Muscle of arm (tissue), 14 donors: Measurements from ENCODE around the gene OOSP1. TPM values are rescaled to one million over a fixed set of nuclear protein-coding genes. Genes with fewer than 3 reads are reported as not detected.
"Not testable (repeated sequence)": the region's sequence is repeated elsewhere in the genome, so short reads cannot be mapped to it uniquely, and the experiment has no call there.

Experiments used
- DNase-seq: peaks from one replicate; pipeline ENCODE4 v3.0.0-alpha.2; 2013
- long read RNA-seq, 11 donors: transcript quantifications; one replicate each; lab custom pipeline, GENCODE V29; 2026
- polyA plus RNA-seq, 12 donors: library from polyadenylated mRNA; unstranded; fragments of 120-200 nt; gene quantifications; one replicate each; pipeline ENCODE4 v1.2.1, GENCODE V29; 2013; ENCODE audit not compliant: insufficient read length in 12 of 12

Gene OOSP1
- polyA plus RNA-seq: not detected
- long read RNA-seq, donor 1: 0 reads
- long read RNA-seq, donor 2: 0 reads
- long read RNA-seq, donor 3: 0 reads
- long read RNA-seq, donor 4: 0 reads
- long read RNA-seq, donor 5: 0 reads
- long read RNA-seq, donor 6: 0 reads
- long read RNA-seq, donor 7: 0 reads
- long read RNA-seq, donor 8: 0 reads
- long read RNA-seq, donor 9: 0 reads
- long read RNA-seq, donor 10: 0 reads
- long read RNA-seq, donor 11: 0 reads

GRCh38 chr11:59938132-59938531 is at the start of gene OOSP1:
OOSP1 (plus strand) TSS chr11:59938432; CDS start chr11:59938455, 23 bp downstream.
- DNase-seq: no peak

- DNase-seq: no peak
These were observed 46.5 kb upstream of the OOSP1 start for GRCh38 chr11:59891781-59892181.

GRCh38 chr11:59894616-59895015 is 43.6 kb upstream of the OOSP1 start:
- DNase-seq: no peak

- DNase-seq: no peak
These were observed 40.2 kb upstream of the OOSP1 start for GRCh38 chr11:59898046-59898445.

- no peak for DNase-seq
These were observed 39.6 kb upstream of the OOSP1 start for GRCh38 chr11:59898650-59899049.

DNA sequence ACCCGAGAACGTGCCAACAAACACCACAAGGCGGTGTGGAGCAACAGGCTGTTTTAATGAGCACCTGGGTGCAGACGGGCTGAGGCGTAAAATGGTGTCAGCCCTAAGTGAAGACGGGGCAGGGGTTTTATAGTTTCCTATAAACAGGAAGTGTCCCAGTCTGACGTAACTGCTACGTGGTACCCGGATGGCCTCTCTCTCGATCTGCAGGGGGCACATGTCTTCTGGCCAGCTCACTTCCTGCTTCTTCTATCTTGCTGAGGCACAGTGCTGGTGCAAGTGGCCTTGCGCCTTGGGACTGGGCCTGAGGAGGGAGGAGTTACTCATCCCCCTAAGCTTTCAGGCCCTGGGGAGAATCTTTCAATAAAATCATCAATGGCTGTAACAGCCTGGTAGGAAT is 38.7 kb upstream of the OOSP1 start:
- no peak for DNase-seq

DNA sequence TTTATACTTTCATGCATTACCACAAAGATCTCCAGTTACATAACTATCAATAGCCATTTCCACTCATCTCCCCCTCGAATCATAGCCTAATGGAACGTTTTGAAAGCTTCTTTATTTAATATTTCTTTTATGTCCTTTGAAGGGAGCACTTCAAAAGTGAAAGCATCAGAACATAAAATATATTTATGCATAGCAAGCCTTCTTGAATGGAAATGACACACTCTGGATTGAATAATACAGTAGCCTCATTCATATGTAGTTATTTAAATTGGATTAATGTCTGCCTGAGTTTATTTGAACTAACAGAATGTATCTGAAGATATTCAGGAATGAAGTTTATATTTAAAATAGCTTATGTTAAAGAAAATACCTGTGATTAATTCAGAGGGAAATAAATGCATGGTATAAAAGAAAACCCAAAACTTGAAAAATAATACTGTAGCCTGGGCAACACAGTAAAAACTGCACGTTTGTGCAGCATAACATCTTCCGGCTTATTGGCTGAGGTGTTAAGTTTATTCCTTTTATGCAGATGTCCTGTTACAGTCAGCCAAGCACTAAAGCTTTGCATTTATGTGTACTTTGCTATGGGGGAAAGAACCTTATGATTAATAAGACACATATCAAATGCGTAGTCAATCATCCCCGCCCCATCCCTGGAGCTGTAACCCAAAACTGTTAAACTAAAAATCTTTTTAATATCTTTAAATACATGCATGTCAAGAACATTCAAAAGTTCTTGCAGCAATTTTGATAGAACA is 37.7 kb upstream of the OOSP1 start:
- DNase-seq: no peak

DNA sequence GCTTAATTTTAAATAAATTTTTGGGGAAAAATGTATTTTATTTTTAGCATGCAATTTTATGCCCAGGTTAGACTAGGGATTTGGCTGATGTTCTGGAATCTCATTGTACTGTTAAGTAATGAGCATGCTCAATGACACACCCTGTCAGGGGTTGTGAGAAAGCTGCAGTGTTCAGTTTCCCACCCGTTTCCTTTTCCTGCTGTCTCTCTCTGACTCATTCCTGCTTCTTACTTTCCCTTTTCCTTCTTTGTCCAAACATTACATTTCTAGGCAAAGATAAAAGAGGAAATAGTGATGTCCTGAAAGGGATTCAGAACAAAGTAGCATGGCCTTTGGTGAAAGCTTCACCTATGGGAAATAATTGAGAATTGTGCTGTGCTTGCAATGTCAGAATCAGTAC is 36.9 kb upstream of the OOSP1 start:
- peak; percentile 2 for DNase-seq

DNA sequence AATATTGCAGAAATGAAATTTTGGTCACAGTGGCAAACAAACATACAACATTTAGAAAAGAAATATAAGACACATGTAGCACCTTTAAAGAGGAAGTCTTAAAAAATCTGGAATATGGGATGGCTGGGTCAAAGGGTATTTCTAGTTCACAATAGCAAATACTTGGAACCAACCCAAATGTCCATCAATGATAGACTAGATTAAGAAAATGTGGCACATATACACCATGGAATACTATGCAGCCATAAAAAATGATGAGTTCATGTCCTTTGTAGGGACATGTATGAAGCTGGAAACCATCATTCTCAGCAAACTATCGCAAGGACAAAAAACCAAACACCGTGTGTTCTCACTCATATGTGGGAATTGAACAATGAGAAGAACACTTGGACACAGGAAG is 34.7 kb upstream of the OOSP1 start:
- DNase-seq: not testable (repeated sequence)

GRCh38 chr11:59918480-59918879 is 19.8 kb upstream of the OOSP1 start:
- no peak for DNase-seq

DNA sequence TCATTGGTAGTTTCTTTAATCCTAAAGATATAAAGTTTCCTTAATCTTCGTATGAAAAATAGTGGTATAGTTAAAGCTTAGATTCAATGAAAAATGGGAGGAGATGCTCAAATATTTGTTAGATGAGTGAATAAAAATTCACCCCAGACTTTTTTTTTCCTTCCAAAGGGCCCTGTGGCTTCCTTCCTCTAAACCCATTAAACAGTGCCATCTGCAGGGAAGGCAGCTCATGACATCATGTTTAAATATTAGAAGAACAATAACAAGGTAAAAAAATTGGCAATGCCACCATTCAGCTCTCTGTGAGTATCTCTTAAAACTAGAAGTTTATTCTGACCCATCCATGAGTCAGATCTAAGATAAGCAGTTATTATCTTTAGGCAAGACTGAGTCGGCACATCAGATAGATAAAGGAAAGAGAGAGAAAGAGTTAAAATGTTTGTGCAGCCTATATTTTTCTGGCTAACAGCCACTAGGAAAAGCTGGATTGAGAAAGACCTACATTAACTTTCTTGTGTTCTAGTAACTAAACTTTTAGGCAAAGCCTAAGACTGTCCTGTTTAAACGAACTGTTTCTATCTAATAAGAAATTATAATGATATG is 19.1 kb upstream of the OOSP1 start:
- no peak for DNase-seq

DNA sequence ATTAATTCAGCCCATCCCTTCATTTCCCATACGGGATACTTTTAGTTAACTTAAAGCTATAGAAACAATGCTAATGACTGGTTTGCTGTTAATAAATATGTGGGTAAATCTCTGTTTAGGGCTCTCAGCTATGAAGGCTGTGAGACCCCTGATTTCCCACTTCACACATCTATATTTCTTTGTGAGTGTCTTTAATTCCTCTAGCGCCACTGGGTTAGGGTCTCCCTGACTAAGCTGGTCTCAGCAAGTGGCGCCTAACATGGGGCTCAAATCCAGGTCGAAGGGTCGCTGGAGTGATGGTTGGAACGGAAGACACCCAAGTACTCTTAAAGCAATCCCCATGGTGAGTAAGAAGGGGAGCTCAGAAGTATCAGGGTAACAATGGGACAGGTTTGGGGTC is 14.4 kb upstream of the OOSP1 start:
- no peak for DNase-seq

DNA sequence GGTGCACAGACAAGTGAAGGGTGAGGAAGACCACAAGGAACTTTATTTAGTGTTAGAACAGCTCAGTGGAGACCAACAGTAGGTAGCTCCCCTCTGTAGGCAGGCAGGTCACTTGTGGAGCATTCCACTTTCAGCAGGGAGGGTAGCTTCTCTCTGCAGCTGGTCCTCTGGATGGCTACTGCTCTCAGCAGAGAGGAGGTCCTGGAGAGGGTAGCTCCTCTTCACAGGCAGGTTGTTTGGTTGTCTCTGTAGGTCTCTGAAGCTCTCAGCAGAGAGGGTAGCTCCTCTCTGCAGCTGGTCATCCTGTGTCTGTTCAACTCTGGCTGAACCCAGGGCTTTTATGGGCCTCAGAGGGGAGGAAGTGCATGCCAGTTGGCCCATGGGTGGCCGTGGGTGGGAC is 6.5 kb upstream of the OOSP1 start:
- DNase-seq: no peak

- no peak for DNase-seq
These were observed 486 bp downstream of the OOSP1 start for GRCh38 chr11:59938718-59939117.

GRCh38 chr11:59939482-59939881 is 1.2 kb downstream of the OOSP1 start:
- no peak for DNase-seq

DNA sequence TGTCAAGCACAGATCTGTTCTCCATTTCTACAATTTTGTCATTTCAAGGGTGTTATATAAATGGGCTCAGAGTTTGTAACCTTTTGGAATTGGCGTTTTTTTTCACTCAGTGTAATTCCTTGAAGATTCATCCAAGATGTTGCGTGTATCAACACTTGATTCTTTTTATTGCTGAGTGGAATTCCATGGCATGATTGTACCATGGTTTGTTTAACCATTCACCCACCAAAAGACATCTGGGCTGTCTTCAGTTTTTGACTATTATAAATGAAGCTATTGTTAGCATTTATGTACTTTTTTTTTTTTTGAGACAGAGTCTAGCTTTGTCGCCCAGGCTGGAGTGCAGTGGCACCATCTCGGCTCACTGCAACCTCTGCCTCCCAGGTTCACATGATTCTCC is 2.9 kb downstream of the OOSP1 start:
- no peak for DNase-seq

- no peak for DNase-seq
These were observed 5.9 kb downstream of the OOSP1 start for GRCh38 chr11:59943997-59944714.

GRCh38 chr11:59944720-59945119 is 6.5 kb downstream of the OOSP1 start:
- DNase-seq: no peak

- no peak for DNase-seq
These were observed 15.4 kb downstream of the OOSP1 start for GRCh38 chr11:59953463-59954218.

GRCh38 chr11:59954219-59954847 is 16.1 kb downstream of the OOSP1 start:
- DNase-seq: no peak

- no peak for DNase-seq
These were observed 18.9 kb downstream of the OOSP1 start for GRCh38 chr11:59957094-59957493.
